GM10266 (cell line): ENCODE results near the gene SRC.

Experiments used
- DNase-seq: peaks from one replicate; pipeline ENCODE4 v3.0.0; 2012; ENCODE audit errors: extremely low spot score
- CTCF ChIP-seq: IDR thresholded peaks from 2 replicates; pipeline ENCODE4 v1.5.1; 2012; ENCODE audit warnings: mild to moderate bottlenecking, low read depth; ENCODE audit not compliant: control insufficient read depth, insufficient read depth; ENCODE audit errors: missing control alignments

SRC gene

GRCh38 chr20:37422791-37423286 is 76.9 kb downstream of the SRC start:
- DNase-seq: no peak
- TF ChIP-seq CTCF: no peak

GRCh38 chr20:37423545-37423944 is 77.6 kb downstream of the SRC start:
- DNase-seq: no peak
- TF ChIP-seq CTCF: no peak

GRCh38 chr20:37424062-37424851 is 78.3 kb downstream of the SRC start:
- TF ChIP-seq CTCF: no peak
- no peak for DNase-seq

GRCh38 chr20:37425103-37425625 is 79.2 kb downstream of the SRC start:
- no peak for DNase-seq
- TF ChIP-seq CTCF: no peak

GRCh38 chr20:37426106-37426505 is 80.2 kb downstream of the SRC start:
- no peak for TF ChIP-seq CTCF

GRCh38 chr20:37426978-37427377 is 81.0 kb downstream of the SRC start:
- DNase-seq: no peak
- no peak for TF ChIP-seq CTCF

More at GRCh38 chr20:37426106-37426505, 80.2 kb downstream of the SRC start:
- no peak for DNase-seq

- no peak for TF ChIP-seq CTCF
- no peak for DNase-seq
Observed at GRCh38 chr20:37430044-37430443, 84.1 kb downstream of the SRC start.
